Astrocyte (in vitro differentiated cells and primary cell): ENCODE measurements around the gene ACSL1. TPM values are rescaled to one million over a fixed set of nuclear protein-coding genes. Genes with fewer than 3 reads are reported as not detected.

Experiments
- DNase-seq: peaks from one replicate; pipeline ENCODE4 v3.0.0-alpha.2; 2010; ENCODE audit warnings: low read depth
- FAIRE-seq: peaks from 2 replicates; lab custom pipeline; 2011; peaks lifted over from hg19 to GRCh38; lab: Jason Lieb, UNC
- H2AFZ ChIP-seq: 2 replicates; pipeline ENCODE4 v1.6.0; 2012; ENCODE audit warnings: low read depth, low read length, inconsistent platforms
- H3K27ac ChIP-seq: 2 replicates; pipeline ENCODE4 v1.5.1; 2011; ENCODE audit warnings: low read depth, low read length, inconsistent platforms
- H3K27me3 ChIP-seq: 2 replicates; pipeline ENCODE4 v1.6.0; 2011; ENCODE audit warnings: low read length, inconsistent platforms; ENCODE audit not compliant: insufficient read depth
- H3K36me3 ChIP-seq: 2 replicates; pipeline ENCODE4 v1.5.1; 2011; ENCODE audit warnings: low read length, inconsistent platforms; ENCODE audit not compliant: insufficient read depth
- H3K4me1 ChIP-seq: 2 replicates; pipeline ENCODE4 v1.5.1; 2011; ENCODE audit warnings: low read length, inconsistent platforms; ENCODE audit not compliant: insufficient read depth
- H3K4me2 ChIP-seq: 2 replicates; pipeline ENCODE4 v1.6.0; 2012; ENCODE audit warnings: low read length, inconsistent platforms
- H3K4me3 ChIP-seq: 2 replicates; pipeline ENCODE4 v1.5.1; 2011; ENCODE audit warnings: low read depth, mild to moderate bottlenecking, low read length, inconsistent platforms; ENCODE audit not compliant: insufficient read depth
- H3K79me2 ChIP-seq: 2 replicates; pipeline ENCODE4 v1.6.0; 2012; ENCODE audit warnings: mild to moderate bottlenecking, low read length, inconsistent platforms; ENCODE audit not compliant: insufficient read depth
- H3K9ac ChIP-seq: 2 replicates; pipeline ENCODE4 v1.6.0; 2012; ENCODE audit warnings: mild to moderate bottlenecking, low read length, inconsistent platforms
- H3K9me3 ChIP-seq: 2 replicates; pipeline ENCODE4 v1.5.1; 2012; ENCODE audit warnings: low read depth, mild to moderate bottlenecking, low read length, inconsistent platforms; ENCODE audit not compliant: insufficient read depth
- H4K20me1 ChIP-seq: 2 replicates; pipeline ENCODE4 v1.6.0; 2012; ENCODE audit warnings: low read length, inconsistent platforms; ENCODE audit not compliant: insufficient read depth
- H3K27ac Mint-ChIP-seq: one replicate; pipeline ENCODE4 v1.8.0; 2021; ENCODE audit warnings: mild to moderate bottlenecking, mixed read lengths; ENCODE audit not compliant: unreplicated experiment
- H3K27me3 Mint-ChIP-seq: one replicate; pipeline ENCODE4 v1.8.0; 2021; ENCODE audit warnings: low read depth, mixed read lengths; ENCODE audit not compliant: unreplicated experiment
- H3K36me3 Mint-ChIP-seq: one replicate; pipeline ENCODE4 v1.8.0; 2021; ENCODE audit warnings: low read depth, mixed read lengths; ENCODE audit not compliant: unreplicated experiment
- H3K4me1 Mint-ChIP-seq: one replicate; pipeline ENCODE4 v1.8.0; 2021; ENCODE audit warnings: low read depth, mixed read lengths; ENCODE audit not compliant: unreplicated experiment
- H3K4me3 Mint-ChIP-seq: one replicate; pipeline ENCODE4 v1.8.0; 2021; ENCODE audit warnings: mild to moderate bottlenecking, moderate library complexity, mixed read lengths; ENCODE audit not compliant: unreplicated experiment
- H3K9me3 Mint-ChIP-seq: one replicate; pipeline ENCODE4 v1.8.0; 2021; ENCODE audit warnings: mild to moderate bottlenecking, mixed read lengths; ENCODE audit not compliant: unreplicated experiment
- EZH2 ChIP-seq: IDR thresholded peaks from 2 replicates; pipeline ENCODE4 v1.6.1; 2012; ENCODE audit warnings: mild to moderate bottlenecking, low read length, inconsistent platforms; ENCODE audit not compliant: insufficient read depth
- total RNA-seq: library from RNA; stranded (reverse); gene quantifications from 2 replicates; pipeline ENCODE4 v1.2.1, GENCODE V29; 2021
- TF ChIP-seq, protein P1 (sequence below): IDR thresholded peaks from 2 replicates; pipeline ENCODE4 v1.5.1; 2011; ENCODE audit warnings: low read depth, mild to moderate bottlenecking, inconsistent platforms, low read length, moderate library complexity; ENCODE audit not compliant: insufficient read depth

ACSL1 gene
- total RNA-seq, 1 donor from 2014 or later: 7.0 TPM

GRCh38 chr4:184796906-184797305 is 28.9 kb downstream of the ACSL1 start:
- Mint-ChIP-seq H3K36me3 (peaks cover 17% of the 10 kb centered on the region), H3K27ac (no peak overlapping the region), H3K9me3 (peaks cover 20% of the 10 kb centered on the region), H3K4me3 (no peak overlapping the region), H3K4me1 (peaks cover 12% of the 10 kb centered on the region), H3K27me3 (peaks cover 66% of the 10 kb centered on the region)
- DNase-seq (no peak), FAIRE-seq (no peak)
- no peak overlapping the region for H3K9ac ChIP-seq
- no peak overlapping the region for H2AFZ ChIP-seq
- no peak overlapping the region for H3K4me3 ChIP-seq
- H3K9me3 ChIP-seq: no peaks in the 10 kb centered on the region
- no peak overlapping the region for H3K27ac ChIP-seq
- H3K79me2 ChIP-seq: no peaks in the 10 kb centered on the region
- no peak for TF ChIP-seq EZH2
- TF ChIP-seq, protein P1, sequence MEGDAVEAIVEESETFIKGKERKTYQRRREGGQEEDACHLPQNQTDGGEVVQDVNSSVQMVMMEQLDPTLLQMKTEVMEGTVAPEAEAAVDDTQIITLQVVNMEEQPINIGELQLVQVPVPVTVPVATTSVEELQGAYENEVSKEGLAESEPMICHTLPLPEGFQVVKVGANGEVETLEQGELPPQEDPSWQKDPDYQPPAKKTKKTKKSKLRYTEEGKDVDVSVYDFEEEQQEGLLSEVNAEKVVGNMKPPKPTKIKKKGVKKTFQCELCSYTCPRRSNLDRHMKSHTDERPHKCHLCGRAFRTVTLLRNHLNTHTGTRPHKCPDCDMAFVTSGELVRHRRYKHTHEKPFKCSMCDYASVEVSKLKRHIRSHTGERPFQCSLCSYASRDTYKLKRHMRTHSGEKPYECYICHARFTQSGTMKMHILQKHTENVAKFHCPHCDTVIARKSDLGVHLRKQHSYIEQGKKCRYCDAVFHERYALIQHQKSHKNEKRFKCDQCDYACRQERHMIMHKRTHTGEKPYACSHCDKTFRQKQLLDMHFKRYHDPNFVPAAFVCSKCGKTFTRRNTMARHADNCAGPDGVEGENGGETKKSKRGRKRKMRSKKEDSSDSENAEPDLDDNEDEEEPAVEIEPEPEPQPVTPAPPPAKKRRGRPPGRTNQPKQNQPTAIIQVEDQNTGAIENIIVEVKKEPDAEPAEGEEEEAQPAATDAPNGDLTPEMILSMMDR: no peak
- no peaks in the 10 kb centered on the region for H3K27me3 ChIP-seq
- H3K4me2 ChIP-seq: no peak overlapping the region
- peaks cover 8% of the 10 kb centered on the region for H4K20me1 ChIP-seq
- no peaks in the 10 kb centered on the region for H3K36me3 ChIP-seq
- H3K4me1 ChIP-seq: peaks cover 14% of the 10 kb centered on the region

DNA sequence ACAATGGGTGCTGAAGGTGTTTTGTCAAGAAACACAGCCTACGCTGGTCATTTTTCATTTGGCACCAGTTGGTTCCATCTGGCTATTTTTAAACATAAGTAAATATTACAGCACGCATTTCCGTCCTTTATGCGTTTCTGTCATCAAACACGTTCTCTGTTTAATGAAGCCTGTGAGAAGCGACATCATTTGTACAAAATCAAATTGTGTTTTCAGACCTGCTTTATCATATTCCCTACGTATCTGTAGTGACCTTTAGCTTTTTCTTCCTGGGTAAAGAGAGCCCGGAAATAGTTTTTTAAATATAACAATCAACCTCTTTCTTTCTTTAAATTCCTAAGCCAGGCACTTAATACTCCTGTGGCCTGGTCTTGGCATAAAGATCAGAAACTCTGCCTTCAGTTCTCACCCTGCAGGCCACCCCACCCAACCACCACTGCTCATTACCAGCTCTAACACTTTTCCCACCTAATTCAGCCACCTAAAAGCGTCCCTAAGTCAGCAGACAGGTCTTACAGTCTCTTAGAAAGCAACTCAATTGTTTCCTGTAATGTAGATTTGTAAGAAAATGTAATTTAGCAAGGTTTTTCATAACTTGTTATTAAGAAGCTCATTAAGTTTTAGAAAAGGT is 30.4 kb downstream of the ACSL1 start:
- H3K4me3 Mint-ChIP-seq: no peak overlapping the region
- H4K20me1 ChIP-seq: peaks cover 15% of the 10 kb centered on the region
- H3K4me1 Mint-ChIP-seq: peaks cover 12% of the 10 kb centered on the region
- H3K36me3 Mint-ChIP-seq: peaks cover 17% of the 10 kb centered on the region
- peaks cover 20% of the 10 kb centered on the region for H3K9me3 Mint-ChIP-seq
- TF ChIP-seq EZH2: no peak
- TF ChIP-seq, protein P1: no peak
- no peak overlapping the region for H3K4me2 ChIP-seq
- DNase-seq: no peak
- no peak overlapping the region for H3K9ac ChIP-seq
- H3K27ac ChIP-seq: no peak overlapping the region
- no peaks in the 10 kb centered on the region for H3K27me3 ChIP-seq
- H3K9me3 ChIP-seq: no peaks in the 10 kb centered on the region
- H2AFZ ChIP-seq: no peak overlapping the region
- FAIRE-seq: no peak
- no peaks in the 10 kb centered on the region for H3K79me2 ChIP-seq
- H3K27ac Mint-ChIP-seq: no peak overlapping the region
- H3K4me1 ChIP-seq: peaks cover 14% of the 10 kb centered on the region
- no peaks in the 10 kb centered on the region for H3K36me3 ChIP-seq
- no peak overlapping the region for H3K4me3 ChIP-seq
- peaks cover 74% of the 10 kb centered on the region for H3K27me3 Mint-ChIP-seq

DNA sequence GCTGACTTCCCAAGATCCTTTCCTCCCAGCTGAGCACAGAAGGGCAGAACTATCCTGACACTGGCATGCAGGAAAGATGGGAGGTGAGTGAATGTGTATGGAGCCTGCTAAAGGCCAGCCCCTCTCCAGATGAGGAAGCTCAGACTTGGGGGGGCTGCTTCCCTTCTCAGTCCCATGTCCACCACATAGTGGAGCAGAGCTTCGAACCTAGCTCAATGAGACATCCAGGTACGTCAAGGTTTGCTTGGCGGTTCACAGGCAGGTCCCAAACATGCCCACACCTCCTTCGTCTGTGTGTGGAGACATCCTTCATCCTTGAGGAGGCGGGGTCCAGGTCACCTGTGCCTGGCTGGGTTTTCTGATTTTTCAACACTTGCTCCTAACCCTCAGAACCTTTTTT is 31.3 kb downstream of the ACSL1 start:
- peaks cover 17% of the 10 kb centered on the region for H3K36me3 Mint-ChIP-seq
- peaks cover 15% of the 10 kb centered on the region for H4K20me1 ChIP-seq
- H3K4me3 Mint-ChIP-seq: no peak overlapping the region
- H3K27ac ChIP-seq: no peak overlapping the region
- FAIRE-seq (no peak), DNase-seq (no peak)
- H3K4me3 ChIP-seq: no peak overlapping the region
- TF ChIP-seq EZH2: no peak
- TF ChIP-seq, protein P1: no peak
- no peaks in the 10 kb centered on the region for H3K36me3 ChIP-seq
- H3K79me2 ChIP-seq: no peaks in the 10 kb centered on the region
- no peak overlapping the region for H3K4me2 ChIP-seq
- peaks cover 12% of the 10 kb centered on the region for H3K4me1 Mint-ChIP-seq
- peaks cover 78% of the 10 kb centered on the region for H3K27me3 Mint-ChIP-seq
- H2AFZ ChIP-seq: no peak overlapping the region
- H3K9me3 Mint-ChIP-seq: peaks cover 20% of the 10 kb centered on the region
- no peak overlapping the region for H3K9ac ChIP-seq
- peaks cover 14% of the 10 kb centered on the region for H3K4me1 ChIP-seq
- no peak overlapping the region for H3K27ac Mint-ChIP-seq
- no peaks in the 10 kb centered on the region for H3K9me3 ChIP-seq
- no peaks in the 10 kb centered on the region for H3K27me3 ChIP-seq
